HG02763 (cell line): ENCODE results near the gene NEGR1.

Experiments used
- ATAC-seq: cut with Tn5 transposase; IDR thresholded peaks from one replicate; pipeline ENCODE4 v1.9.1; 2021; ENCODE audit warnings: mild to moderate bottlenecking, moderate library complexity; ENCODE audit not compliant: unreplicated experiment

NEGR1 gene

GRCh38 chr1:71424536-71424935, 857.8 kb downstream of the NEGR1 start:
- no peak for ATAC-seq

GRCh38 chr1:71422221-71422620, 860.1 kb downstream of the NEGR1 start:
- no peak for ATAC-seq

DNA sequence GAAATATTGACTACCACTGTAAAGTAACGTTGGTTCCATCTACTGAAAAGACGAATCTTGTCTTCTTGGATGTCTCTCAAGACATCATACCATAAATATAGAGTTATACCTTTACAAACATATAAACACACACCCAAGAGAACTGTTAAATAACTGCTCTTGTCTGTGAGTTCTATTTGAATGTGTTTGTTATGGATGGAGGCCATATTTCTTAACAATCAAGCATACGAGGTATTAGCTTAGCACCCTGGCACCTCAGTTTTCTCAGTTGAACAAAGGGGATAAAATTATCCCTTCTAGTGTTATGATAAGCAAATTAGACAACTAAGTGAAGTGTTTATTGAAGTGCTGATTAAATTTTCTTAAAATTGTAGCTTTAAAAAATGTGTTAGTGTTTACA, 864.9 kb downstream of the NEGR1 start:
- ATAC-seq: no peak

DNA sequence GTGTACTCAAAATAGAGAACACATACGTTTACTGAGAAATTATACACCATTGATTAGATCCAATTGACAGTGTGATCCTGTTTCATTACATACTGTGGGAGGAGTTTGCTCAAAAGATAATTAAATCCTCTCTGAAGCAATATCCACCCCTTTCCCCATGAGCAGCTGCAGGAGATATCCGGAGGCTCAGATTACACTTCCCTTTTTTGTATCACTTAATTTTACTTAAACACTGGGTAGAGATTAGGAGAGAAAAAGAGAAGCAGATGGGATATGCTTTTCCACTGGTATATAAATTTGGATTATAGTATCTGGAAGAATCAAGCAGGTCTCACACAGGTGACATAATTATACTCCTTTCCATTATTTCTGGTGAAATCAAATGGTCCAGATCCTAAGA, 868.2 kb downstream of the NEGR1 start:
- ATAC-seq: no peak

GRCh38 chr1:71413441-71414175, 868.7 kb downstream of the NEGR1 start:
- no peak for ATAC-seq

DNA sequence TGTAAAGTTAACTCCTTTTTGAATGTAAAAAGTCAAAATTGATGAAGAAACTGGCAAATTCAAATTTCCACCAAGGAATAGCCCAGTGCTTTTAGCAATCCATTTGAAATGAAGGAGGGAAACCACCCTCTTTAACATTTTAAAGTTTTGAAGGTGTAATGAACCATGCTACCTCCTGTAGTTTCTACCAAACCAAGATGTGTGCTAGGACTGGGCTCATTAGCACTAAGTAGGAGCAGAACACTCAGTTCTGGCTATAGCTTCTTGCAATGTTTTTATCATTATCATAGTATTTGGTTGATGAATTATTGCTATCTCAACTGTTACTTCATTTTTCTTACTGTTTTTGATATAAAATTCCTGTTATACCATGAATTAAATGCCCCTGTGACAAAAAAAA, 882.3 kb downstream of the NEGR1 start:
- no peak for ATAC-seq

GRCh38 chr1:71399594-71399993, 882.7 kb downstream of the NEGR1 start:
- ATAC-seq: no peak

- ATAC-seq: no peak
These were observed 889.0 kb downstream of the NEGR1 start for GRCh38 chr1:71393301-71393700.

GRCh38 chr1:71390518-71390917, 891.8 kb downstream of the NEGR1 start:
- ATAC-seq: no peak

- no peak for ATAC-seq
These were observed 904.5 kb downstream of the NEGR1 start for GRCh38 chr1:71377886-71378285.

DNA sequence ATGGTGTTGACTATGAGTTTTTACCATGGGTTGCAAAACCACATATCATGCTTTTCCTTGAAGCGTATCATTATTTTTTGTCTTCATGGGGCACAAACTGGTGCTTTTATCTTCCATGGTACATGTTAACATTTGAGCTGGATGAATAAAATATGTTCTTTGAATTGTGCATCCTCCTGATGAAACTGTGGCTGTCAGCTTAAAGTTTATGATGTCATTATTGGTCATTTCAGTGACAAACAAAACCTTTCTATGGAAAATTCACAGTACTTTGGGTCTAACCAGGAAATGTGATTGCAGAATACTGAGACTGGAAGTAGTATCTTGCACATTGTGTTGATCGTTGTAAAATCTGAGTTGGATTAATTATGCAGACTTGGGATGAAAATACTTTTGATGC, 909.8 kb downstream of the NEGR1 start:
- ATAC-seq: no peak

GRCh38 chr1:71371581-71371980, 910.8 kb downstream of the NEGR1 start:
- no peak for ATAC-seq

GRCh38 chr1:71364236-71364635, 918.1 kb downstream of the NEGR1 start:
- ATAC-seq: no peak

DNA sequence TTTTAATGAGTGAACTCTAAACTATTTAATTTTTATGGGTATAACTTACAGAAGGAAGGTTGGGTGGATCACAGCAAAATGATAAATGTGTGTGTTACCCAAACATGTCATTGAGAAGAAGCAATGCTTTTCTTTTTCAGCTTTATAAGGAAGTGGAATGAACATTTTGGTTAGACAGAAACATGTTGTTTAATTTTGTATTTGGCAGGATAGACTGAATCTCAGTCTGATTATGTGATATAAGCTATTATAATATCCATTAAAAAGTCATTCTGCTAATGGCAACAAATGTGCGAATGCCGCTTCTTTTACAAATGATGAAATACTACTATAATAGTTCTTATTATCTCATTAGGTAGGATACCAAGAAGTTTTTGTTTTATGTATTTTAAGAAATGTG, 919.6 kb downstream of the NEGR1 start:
- ATAC-seq: no peak

DNA sequence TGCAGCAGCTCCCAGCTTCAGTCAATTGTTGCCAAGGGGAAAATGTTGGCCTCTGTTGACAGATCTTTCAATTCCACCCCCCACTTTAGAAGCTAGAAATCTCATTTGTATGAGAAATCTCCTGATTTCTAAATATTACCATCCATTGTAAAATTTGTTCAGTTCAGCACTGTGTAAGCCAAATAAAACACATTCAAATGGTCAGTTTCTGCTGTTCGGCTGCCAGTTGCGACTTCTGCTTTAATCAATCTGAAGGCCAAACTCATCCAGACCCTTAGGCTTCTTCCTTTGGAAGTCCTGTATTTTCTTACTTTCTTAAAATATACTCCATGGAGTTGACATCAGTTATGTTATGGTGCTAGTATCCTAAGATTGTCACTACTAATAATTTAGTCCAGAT, 920.3 kb downstream of the NEGR1 start:
- no peak for ATAC-seq

DNA sequence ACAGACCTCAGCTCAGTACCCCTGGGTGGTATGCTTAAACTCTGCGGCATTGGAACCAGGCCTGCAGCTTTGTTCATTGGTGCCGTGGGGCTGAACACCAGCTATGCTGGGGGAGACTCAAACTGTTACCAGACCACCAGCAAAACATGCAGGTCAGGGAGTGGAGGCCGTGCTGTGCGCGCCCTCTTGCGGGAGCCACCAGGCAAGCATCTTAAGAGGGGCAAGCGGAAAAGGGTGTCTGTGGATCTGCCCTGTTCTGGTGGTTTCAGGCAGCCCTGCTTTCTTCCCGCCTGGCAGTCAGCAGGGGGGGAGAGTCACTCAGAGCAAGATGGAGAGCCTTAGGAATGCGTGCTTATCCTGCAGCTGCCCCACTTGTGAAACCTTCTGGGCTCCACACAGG, 924.6 kb downstream of the NEGR1 start:
- no peak for ATAC-seq

- ATAC-seq: no peak
These were observed 930.9 kb downstream of the NEGR1 start for GRCh38 chr1:71351438-71351837.

GRCh38 chr1:71350805-71351204, 931.5 kb downstream of the NEGR1 start:
- no peak for ATAC-seq

DNA sequence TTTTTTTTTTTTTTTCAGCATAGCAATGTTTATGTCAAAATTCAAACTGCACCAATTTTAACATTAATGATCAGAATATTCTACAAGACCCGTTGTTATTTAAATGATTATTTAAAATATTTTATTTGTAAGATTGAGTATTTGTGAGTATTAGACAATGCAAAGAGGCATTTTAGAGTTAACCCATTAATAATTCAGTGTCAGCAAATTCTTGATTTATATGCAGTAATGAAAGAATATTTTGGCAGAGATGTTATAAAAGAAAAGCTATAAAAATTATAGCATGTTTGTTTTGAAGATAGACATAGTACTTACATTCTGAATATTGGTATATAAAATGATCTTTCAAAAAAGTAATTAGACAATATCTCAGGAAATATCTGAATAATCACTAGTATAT, 932.0 kb downstream of the NEGR1 start:
- no peak for ATAC-seq
